HG02938 (cell line): ENCODE data around the gene METAP2.

Experiments used
- ATAC-seq: cut with Tn5 transposase; IDR thresholded peaks from one replicate; pipeline ENCODE4 v1.9.1; 2021; ENCODE audit warnings: mild to moderate bottlenecking, moderate library complexity; ENCODE audit not compliant: unreplicated experiment

Gene METAP2

DNA sequence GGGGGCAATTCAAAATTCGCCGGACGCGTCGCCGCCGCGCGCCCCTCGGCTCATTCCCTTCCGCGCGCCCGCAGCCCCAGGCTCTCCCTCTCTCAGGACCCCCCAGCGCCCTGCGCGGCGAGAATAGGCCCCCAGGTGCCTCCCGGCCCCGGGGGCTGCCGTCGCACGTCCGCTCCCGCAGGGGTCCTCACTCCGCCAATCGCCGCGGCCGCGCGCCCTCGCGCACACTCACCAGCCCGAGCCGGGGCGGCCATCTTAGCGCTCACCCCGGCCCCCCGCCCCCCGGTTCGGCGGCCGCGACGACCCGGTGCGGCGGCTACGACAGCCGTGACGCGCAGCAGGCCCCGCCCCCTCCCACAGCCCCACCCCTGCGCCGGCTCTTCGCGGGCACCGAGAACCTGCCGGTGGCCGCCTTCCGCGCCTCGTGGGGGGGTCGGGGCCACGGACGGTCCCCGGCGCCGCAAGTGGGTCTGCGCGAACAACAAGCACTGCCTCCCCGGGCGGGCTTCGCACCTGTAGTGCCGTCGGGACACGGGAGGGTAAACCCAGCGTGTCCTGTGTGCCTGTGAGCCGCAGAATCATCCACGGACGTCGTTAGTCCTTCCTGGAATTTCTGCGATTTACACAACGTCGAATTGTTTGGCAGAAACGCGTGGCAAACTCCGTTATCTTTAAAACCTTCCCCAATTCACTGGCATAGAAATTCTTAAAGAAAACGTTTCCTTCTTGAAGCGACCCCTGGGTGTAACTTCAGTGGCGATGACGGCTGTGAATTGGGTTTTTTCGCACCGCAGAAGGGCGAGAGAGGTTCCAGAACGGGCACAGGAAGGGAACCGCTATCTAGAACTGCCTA is 74.8 kb downstream of the METAP2 start:
- ATAC-seq = no peak

DNA sequence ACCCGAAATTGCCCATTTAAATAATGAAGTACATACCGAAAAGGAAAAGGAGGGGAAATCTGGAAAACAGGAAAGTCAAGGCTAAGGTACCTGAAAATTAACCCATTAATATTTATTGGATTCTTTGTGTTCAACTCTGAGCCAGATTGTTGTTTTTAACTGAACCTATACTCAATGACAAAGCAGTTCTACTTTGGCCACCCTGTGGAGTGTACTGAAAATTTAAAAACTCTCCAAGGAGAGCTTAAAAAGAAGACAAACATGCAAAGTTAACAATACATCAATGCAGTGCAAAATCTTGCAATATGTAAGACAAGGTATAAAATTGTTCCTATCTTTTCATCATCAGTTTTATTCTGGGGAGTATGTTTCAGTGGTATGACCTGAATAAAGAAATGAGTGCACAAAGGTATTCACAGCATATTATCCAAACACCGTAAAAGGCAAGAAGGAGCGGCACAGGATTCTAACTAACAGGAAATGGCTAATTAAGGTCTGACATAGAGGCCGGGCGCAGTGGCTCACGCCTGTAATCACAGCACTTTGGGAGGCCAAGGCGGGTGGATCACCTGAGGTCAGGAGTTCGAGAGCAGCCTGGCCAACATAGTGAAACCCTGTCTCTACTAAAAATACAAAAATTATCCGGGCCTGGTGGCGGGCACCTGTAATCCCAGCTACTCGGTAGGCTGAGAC is 75.6 kb downstream of the METAP2 start:
- ATAC-seq = no peak

DNA sequence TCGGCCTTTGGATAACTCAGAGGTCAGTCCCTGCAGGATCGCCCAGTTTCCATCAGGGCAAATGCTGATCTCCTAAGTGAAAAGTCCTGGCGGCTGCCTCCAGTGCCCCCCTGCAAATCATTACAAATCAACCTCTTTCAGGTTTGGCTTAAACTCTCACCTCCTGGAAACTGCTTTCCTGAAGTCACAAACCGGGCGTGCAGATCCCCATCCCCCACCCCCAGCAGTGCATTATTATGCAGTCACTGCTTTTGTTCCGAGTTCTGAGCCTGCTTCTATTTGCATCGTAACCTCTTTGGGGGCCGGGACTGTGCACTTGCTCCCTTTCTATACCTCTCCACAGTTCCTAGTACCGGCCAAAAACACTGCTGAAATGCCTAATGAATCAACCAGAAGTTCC is 77.4 kb downstream of the METAP2 start, which contains the start of gene USP44:
USP44 (minus strand) TSS at position 172 of the 400 bp plus-strand sequence. CDS start 17,220 bp downstream, outside the sequence.
- ATAC-seq = no peak

DNA sequence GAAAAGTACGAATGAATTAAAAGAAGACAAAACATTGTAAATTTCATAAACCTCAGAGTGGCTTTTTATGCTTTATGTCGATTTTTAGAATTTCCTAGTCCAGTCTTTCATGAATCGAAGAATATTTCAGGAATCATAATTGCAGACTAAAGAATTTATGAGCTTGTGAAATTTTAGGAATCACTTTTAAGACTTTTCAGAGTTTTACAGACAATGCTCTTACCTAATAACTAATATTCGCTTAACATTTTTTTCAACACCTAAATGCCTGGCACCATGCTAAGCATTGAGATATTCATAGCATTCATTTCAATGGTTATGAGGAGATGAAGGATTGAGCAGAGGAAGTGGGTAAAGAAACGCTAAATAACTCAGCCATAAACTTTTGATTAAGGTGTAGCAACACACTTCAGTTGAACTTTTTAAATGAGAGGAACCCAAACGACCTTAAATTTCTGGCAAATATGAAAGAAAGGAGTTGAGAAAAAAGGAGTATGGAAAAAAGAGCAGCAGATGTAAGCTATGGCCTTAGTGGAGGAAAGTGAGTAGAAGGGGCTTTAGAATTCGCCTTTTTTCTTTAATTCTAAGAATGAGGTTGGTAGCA is 78.1 kb downstream of the METAP2 start:
- ATAC-seq = no peak

DNA sequence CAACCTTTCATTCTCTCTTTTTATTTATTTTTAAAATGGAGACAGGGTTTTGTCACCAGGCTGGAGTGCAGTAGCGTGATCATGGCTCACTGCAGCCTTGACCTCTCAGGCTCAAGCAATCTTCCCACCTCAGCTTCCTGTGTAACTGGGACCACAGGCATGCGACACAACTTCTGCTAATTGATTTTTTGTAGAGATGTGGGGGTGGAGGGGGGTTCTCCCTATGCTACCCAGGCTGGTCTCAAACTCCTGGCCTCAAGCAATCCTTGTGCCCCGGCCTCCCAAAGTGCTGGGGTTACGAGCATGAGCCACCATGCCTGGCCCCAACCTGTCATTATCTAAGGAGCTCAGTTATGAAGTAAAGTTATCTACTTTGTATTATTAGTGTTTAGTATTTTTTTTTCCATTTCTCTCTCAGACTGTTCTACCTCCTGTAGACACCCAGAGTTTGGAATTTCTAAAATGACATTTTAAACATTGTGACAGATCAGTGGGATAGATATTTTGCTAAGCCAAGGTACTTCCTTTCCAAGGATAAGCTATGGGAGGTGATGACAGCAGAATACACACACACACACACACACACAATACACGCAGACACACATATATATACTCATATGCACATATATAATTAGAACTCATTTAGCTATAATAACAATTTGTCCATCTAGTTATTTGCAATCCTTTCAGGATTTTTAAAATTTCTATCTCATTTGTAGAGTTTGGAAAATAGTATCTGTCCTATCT is 79.4 kb downstream of the METAP2 start:
- no peak for ATAC-seq

DNA sequence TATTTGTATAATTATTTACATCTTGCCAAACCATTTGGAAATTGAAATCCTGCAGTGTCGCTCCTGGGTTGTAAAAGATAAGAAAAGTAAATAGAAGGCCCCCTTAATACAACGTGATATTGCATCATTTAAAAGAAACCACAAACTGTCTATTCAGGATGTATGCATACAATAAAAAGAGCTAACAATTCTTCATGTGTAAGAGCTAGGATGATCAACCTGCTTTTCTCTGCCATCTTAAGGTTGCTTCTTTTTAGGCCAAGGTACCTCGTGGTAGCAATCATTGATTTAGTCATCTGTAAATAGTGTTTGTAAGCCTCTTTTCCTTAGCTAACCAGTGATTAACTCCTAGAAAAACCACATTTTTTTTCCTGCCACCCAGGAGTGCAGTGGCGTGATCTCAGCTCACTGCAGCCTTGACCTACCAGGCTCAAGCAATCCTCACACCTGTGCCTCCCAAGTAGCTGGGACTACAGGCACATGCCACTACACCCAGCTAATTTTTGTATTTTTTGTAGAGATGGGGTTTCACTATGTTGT is 80.7 kb downstream of the METAP2 start:
- ATAC-seq = no peak

DNA sequence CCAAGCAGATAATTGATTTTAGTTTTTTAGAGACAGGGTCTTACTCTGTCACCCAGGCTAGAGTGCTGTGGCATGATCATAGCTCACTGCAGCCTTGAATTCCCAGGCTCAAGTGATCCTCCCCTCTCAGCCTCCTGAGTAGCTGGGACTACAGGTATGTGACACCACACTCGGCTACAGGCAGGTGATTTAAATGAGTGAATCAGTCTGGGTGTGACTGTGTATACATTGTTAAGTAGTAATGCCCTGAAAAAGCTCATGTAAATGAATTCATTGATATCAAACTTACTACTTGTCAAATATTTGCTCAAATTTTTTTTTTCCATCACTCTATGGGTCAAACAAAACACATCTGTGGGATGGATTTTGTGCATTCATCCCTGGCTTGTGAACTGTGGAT is 83.7 kb downstream of the METAP2 start:
- ATAC-seq = no peak
